Stimulated activated CD4-positive, alpha-beta T cell treated with anti-CD3 and anti-CD28 coated beads, Interleukin-12 subunit alpha, Interleukin-12 subunit beta, amount 100 ng/mL, for 4 hours (primary cell): Measurements from ENCODE around the gene TRPT1.

Experiments used
- DNase-seq: peaks from one replicate; pipeline ENCODE4 v3.0.0-alpha.2; 2020

Gene TRPT1

GRCh38 chr11:64225608-64226506 is at the start of gene TRPT1, which contains the start of gene NUDT22:
Gene TRPT1, minus strand, starts transcription at chr11:64226186. Its CDS starts 326 bp downstream, at chr11:64225860.
Gene NUDT22, plus strand, starts transcription at chr11:64226274. Its CDS starts 379 bp downstream, at chr11:64226653.
- DNase-seq, result peak; percentile 94

GRCh38 chr11:64275031-64275800 is 49.2 kb upstream of the TRPT1 start:
- DNase-seq, result no peak

- DNase-seq, result peak; percentile 97
These were observed 43.7 kb upstream of the TRPT1 start for GRCh38 chr11:64269540-64270220.

DNA sequence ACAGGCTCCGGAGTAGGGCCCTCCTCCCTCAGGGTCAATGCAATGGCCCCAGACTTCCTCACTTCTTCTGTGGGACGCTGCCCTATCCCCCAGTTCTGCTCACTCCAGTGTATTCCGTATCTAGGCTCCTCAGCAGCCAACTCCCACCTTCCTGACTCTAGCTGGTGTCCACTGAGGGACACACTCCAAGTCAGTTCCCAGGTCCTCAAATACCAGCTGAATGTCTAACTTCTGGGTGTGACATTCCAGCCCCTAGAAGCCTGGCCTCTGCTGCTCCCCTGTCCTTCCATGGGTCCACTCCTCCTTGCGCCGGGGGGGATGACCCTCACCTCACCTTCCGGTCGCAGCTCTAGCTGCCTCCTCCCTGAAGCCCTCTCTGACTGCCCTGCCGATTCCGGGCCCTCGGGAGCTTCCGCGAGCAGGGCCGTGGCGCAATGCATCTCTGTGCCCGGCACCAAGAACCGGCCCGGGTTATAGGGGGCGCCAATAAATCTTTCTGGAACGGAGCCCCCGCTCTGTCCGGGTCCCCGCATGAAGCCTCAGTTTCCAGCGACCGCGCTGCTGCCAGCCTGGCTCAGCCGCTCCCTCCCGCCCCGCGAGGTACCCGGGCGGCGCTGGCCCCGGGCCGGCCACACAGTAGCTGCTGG is 43.0 kb upstream of the TRPT1 start:
- peak; percentile 53 for DNase-seq

DNA sequence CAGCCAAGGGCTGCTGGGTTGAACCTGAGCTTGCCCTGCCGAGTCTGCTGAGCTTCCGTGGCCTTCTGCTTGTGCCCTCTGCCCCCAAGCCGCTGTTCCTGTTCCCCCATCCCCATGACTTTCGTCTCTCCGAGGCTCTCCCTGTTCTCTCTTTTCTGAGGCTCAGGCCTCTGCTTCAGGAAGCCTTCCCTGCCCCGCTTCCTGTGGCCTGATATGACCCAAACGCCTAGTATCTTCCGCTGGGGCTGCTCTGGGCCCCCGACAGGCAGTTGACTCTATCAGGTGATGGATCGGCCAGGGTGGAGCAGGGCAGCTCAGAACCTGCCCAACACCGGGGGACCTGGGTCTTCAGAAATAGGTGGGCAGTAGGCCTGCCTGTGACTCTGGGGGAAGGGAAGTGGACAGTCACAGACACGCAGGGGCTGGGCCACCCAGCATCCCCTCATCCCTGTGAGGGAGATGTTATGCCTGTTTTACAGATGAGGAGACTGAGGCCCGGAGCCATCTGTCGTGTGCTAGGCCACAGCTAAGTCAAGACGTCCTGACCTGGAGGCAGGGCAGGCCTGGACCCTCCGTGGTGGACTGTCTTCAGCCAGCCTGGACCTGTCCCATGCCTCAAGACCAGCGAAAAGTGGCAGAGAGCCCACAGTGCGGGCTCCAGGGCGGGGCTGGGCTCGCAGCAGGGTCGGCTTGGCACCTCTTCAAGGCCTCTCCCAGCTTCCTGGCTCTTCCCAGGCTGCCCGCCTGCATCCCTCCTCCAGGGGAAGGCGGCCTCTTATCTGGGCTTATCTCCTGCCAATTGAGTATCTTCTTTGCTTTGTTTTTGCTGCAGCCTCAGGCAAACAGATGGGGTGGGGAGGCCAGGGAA is 42.3 kb upstream of the TRPT1 start:
- DNase-seq, result no peak

- DNase-seq, result no peak
These were observed 41.4 kb upstream of the TRPT1 start for GRCh38 chr11:64267207-64267945.

GRCh38 chr11:64266339-64266738 is 40.4 kb upstream of the TRPT1 start:
- no peak for DNase-seq

- no peak for DNase-seq
These were observed 39.5 kb upstream of the TRPT1 start for GRCh38 chr11:64265176-64266160.

GRCh38 chr11:64264371-64264852 is 38.4 kb upstream of the TRPT1 start:
- no peak for DNase-seq

DNA sequence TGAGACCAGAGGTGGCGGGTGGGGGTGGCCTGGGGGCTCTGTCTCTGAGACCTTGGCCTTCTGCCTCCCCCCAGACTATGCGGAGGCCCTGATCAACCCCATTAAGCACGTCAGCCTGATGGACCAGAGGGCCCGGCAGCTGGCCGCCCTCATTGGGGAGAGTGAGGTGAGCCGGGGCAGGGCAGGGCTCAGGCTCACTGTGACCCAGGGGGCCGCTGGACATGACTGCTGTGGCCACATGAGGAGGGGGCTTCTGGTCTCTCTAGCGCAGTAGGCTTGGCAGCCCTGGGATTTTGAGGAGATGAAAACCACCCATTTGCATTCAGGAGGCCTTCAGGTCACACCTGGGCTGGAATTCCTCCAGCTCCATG is 37.9 kb upstream of the TRPT1 start:
- DNase-seq, result no peak

DNA sequence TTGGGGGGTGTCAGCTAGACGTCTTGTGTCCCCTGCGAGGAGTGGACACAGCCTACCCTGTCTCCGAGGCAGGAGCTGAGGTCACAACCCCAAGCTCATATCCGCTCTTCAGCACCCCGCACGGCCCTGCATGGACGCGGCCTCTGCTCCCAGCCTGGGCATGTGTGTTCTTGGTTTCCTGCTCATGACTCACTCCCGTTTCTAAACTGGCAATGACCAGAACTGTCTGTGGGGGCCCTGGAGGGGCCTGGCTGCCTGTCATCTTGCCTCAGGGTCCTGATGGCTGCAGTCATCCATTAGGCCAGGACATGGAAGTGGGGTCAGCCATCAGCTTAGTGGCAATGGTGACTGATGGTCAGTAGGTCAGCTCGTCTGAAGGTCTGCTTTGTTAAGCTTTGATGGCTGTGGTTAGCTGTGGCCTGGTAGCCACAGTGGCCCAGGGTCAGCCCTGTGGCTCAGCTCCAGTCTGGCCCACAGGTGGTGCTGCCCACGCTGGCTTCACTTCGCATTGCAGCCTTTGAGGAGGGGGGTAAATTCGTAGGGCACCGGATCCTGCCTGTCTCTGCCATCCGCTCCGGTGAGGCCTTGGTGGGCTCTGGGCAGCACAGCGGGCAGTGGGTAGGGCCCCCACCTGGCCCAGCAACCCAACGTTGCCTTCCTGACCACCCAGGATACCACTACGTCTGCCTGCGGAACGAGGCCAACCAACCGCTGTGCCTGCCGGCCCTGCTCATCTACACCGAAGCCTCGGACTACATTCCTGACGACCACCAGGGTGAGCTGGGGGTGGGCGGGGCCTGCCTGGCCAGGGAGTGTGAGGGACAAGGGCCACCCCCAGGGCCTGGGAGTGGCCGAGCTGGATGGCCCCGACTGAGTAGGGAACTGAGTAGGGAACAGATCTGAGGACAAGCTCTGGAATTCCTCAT is 37.3 kb upstream of the TRPT1 start:
- no peak for DNase-seq

DNA sequence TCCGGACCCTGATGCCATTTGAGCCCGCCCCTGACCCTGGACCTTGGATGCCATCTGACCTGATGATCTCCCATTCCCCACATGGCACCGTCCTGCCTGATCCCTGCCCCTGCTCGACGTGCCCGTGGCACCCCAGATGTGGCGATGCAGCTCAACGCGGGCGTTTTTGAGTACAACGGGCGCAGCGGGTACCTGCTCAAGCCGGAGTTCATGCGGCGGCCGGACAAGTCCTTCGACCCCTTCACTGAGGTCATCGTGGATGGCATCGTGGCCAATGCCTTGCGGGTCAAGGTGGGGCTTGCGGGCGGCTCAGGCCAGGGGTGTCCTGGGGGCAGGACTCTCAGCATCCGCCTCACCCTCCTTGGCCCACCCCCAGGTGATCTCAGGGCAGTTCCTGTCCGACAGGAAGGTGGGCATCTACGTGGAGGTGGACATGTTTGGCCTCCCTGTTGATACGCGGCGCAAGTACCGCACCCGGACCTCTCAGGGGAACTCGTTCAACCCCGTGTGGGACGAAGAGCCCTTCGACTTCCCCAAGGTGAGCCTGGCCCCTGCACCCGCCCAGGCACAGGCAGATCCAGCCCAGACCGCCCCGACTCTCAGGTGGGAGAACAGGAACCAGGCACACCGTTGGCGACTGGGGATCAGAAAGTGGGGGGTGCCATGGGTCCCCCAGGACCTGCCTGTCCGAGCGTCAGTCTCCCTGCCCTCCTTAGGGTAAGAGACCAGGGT is 36.5 kb upstream of the TRPT1 start:
- DNase-seq, result no peak

- DNase-seq, result no peak
These were observed 35.6 kb upstream of the TRPT1 start for GRCh38 chr11:64261556-64262080.

GRCh38 chr11:64260147-64260708 is 34.2 kb upstream of the TRPT1 start:
- DNase-seq, result no peak

- no peak for DNase-seq
These were observed 33.6 kb upstream of the TRPT1 start for GRCh38 chr11:64259533-64260067.

GRCh38 chr11:64258946-64259532 is 33.1 kb upstream of the TRPT1 start:
- no peak for DNase-seq
